Activated CD4-positive, alpha-beta T cell treated with anti-CD3 and anti-CD28 coated beads, Interleukin-2, amount 50 U/mL, for 1 hour (primary cell): Measurements from ENCODE around the gene PLCL2.
"Not testable (repeated sequence)": the region's sequence is repeated elsewhere in the genome, so short reads cannot be mapped to it uniquely, and the experiment has no call there.

ENCODE experiments used
- DNase-seq: peaks from one replicate; pipeline ENCODE4 v3.0.0-alpha.2; 2020

Gene PLCL2

DNA sequence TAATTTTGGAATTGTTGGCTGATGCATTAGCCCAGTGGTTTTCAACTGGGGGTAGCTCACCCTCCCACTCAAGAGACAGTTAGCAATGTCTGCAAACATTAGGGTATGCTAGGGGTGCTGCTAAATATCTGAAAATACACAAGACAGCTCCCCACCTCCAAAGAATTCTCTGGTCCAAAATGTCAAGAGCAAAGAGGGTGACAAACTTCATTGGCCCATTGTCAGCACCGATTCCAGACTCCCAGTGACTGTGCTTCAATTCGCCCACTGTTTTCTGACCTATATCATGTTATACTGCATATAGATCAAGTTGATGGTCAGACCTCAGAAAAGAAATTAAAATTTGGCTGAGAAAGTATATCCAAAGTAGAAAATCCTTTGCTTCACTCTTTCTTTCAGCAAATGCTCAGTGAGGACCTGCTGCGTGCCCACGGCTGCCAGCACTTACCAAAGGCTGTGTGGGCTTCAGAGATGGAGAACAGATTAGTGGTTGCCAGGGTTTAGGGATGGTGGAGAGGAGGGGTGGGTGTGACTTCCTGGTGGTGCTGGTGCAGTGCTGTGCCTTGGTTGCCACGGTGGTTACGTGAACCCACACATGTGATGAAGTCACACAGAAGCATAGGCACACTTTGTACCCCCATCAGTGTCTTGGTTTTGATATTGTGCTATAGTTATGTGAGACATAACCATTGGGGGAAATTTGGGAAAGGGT lies 204.0 kb downstream of the PLCL2 start:
- DNase-seq, result no peak

GRCh38 chr3:17089314-17089700 lies 204.6 kb downstream of the PLCL2 start:
- DNase-seq, result no peak

DNA sequence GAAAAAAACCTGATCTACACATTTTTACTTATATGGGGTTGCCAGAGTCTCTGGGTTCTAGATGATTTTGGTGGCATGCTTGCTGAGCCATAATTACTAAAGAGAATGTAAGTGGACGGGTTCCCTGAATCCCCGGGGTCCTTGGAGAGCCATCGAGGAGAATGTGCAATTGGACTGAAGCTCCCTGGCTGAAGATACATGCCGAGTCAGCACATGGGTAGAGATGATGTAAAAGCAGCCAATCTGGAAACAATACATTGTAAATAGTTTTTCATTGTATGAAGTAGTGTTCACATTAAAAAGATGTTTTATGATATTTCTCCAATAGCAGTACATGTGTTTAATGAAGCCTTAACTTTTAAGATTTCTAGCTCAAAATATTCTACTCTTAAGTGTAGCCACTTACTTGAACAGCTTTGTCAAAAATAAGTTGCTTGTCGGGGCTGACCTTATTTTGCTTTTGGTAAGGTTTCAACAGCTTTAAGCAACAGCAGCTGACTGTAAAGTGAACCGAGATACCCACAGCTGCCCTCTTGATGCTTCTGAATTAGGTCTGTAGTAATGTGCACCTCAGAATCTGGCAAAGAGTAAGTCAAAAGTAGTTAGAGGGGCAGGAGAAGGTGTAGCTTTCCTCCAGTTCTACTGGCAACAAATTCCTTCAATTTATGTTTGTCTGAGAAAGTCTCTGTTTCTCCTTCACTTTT lies 205.7 kb downstream of the PLCL2 start:
- DNase-seq, result no peak

DNA sequence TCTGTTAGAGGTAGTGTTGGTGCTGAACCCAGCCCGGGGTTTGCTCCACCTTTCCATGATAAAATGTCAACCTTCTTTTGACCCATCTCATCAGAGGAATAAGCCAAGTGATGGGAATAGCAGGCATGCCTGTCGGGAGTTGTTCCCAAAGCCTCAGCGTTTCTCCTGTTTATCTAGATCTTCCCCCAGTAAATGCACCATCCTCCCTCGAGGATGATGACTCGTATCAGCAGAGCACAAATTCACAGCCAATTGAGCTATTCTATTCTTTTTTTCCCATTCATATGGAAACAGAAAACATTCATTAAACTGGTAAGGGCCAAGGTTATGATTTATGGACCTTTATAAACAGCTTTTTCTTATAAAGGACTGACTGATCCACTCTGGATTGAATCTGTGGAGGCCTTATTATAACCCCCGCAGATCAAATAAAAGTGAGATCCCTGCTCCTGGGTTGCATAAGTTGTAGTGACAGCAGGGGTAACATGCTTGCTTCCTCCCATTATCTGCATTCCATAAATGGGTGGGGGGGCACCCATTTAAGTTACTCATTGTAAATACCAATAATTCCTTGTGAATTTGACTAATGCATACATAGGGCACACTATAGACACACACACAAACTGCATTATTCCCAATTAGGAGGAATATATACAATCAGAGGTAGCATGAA lies 207.3 kb downstream of the PLCL2 start:
- DNase-seq, result no peak

- DNase-seq, result no peak
Observed at GRCh38 chr3:17092583-17092933, 207.8 kb downstream of the PLCL2 start.

DNA sequence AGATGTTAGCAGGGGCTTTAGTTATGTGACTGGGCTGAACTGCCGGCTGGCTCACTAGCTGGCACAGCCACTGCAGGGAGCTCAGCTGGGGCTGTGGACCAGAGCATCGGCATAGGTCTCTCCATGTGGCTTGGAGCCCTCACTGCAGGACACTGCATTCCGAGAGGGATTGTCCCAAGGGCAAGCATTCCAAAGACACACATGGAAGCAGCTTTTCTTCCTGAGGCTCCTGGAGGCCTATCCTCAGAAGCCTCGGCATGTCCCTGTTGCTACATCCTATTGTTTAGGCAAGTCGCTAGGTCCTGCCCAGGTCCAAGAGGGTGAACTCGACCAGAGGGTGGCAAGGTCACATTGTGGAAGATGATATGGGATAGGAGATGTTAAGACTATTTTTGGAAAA lies 209.8 kb downstream of the PLCL2 start:
- no peak for DNase-seq

- DNase-seq, result no peak
Observed at GRCh38 chr3:17103579-17103978, 218.8 kb downstream of the PLCL2 start.

- not testable (repeated sequence) for DNase-seq
Observed at GRCh38 chr3:17106801-17107200, 222.0 kb downstream of the PLCL2 start.

DNA sequence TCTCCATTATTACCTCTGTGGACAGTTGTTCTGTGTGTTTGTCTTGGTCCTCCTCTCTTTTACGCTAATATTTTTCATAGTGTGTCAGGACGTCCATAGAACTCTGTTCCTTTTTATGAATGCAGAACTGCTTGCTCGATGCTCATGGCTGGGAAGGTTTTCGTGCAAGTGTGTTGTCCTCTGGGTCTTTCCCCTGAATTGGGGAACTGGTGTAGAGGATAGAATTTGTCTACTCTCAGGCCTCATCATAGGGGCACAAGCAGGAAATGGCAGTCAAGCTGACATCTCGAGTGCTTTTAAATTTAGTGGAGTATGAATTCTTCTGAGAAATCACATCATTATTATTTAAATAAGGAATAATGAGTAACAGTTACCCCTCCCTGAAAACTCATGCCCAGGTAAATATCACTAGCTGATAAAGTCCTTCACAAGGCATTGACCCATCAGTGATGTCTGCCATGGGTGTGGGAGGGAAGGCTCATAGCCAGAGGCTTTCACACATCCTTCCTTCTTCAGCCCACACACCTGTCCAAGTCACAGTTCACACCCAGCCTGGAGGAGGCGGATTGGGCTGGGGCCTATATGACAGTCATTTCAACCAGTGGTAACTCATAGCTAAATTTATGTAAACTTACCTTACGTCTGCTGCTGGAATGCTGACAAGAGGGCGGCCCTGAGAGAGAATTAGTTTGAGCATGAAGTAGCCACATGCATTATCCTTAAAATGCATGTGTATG lies 226.1 kb downstream of the PLCL2 start:
- DNase-seq, result no peak

GRCh38 chr3:17111586-17111985 lies 226.8 kb downstream of the PLCL2 start:
- DNase-seq, result no peak

GRCh38 chr3:17115186-17115585 lies 230.4 kb downstream of the PLCL2 start:
- no peak for DNase-seq

- no peak for DNase-seq
Observed at GRCh38 chr3:17116007-17116600, 231.3 kb downstream of the PLCL2 start.

DNA sequence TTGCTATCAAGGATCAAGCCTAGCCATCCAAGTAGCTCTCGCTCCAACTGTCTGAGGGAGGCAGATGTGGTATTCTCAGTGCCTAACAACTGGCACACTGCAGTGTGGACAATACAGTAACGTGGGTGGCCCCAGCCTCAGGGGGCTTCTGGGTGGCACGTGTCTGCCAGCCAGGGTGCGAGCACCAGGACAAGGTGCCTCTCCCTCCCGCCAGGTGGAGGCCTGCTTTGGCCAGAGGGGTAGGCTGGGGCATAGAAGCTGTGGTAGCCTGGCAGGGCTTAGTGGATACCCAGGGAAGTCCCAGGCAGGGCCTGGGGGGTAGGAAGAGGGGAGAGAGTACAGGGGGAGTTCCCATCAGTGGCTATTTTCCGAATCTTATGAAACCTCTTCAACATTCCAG lies 234.0 kb downstream of the PLCL2 start:
- no peak for DNase-seq

DNA sequence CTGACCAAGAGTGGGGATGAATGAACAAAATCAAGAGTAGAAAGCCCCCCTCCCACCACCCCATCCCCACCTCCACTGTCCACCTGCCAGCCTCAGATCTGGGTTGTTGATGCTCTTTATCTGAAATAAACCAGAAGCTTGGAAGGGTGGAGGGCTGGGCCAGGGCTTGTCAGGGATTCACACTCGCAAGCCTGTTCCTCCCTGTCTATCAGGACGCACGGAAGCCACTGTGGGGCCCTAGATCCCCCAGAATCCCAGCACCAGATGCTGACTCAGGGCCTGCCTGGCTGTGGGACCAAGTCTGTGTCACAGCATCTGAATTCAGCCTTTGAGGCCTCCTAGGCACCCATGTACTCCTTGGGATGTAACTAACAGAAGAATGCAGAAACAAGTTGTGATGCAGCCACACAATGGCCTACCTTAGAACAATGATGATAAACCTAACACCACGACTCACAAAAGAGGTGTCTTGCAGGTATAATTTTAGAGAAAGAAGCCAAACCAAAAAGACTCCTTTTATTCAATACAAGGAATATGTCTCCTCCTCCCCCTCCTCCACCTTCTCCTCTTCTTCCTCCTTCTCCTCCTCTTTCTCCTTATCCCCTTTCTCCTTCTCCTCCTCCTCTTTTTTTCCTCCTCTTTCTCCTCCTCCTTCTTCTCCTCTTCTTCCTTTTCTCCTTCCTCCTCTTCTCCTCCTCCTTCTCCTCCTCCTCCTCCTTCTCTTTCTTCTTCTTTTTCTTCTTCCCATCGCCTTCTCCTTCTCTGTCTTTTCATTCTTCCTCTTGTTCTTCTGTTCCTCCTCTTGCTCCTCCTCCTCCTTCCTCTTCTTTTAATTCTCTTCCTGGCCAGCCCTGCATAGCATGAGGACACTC lies 234.7 kb downstream of the PLCL2 start:
- DNase-seq, result no peak

DNA sequence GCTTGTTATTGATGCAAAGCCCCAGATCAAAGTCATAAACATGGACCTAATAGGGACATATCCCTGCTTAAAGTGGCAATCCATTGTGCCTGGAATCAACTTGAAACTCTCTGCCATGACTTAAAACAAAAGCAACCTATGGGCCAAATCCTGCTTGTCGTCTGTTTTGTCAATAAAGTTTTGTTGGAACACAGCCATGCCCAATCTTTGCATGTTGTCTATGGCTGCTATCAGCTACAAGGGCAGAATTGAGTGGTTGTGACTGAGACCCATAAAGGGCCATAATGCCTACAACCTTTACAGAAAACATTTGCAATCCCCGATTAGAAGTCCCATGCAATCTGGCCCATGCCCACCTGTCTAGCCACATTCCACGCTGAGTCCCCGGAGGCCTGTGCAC lies 235.4 kb downstream of the PLCL2 start:
- no peak for DNase-seq

DNA sequence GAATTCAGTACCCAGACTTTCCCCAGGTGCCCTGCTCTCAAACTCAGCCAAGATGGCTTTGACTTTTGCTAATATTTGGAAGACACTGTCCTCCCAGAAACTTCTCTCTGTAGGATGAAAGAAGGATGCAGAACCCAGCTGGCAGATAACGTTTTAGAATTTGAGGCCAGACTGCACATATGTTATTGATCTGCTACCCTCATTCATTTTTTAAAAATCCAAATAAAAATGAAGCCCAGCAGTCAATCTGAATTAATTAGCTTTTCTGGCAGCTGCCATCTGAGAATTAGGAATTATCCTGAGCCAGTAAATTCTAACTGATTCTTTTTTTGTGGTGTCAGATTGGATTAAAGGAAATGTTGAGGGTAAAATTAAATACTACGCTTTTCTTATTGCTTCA lies 236.6 kb downstream of the PLCL2 start:
- no peak for DNase-seq

DNA sequence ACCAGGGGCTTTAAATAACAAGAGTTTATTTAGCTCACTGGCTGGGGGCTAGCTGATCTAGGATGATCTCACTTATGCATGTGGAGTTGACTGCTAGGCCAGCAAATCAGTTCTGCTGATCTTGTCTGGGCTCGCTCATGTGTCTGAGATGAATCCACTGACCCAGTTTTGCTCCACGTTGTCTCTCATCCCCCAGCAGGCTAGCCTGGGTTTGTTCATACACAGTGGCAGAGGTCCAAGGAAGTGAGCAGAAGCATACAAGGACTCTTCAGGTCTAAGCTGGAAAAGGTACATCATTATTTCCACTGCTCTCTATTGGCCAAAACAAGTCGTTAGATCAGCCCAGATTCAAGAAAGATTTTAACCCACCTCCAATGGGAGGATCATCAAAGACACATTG lies 238.0 kb downstream of the PLCL2 start:
- DNase-seq, result no peak

GRCh38 chr3:17125738-17126442 lies 241.1 kb downstream of the PLCL2 start:
- no peak for DNase-seq

DNA sequence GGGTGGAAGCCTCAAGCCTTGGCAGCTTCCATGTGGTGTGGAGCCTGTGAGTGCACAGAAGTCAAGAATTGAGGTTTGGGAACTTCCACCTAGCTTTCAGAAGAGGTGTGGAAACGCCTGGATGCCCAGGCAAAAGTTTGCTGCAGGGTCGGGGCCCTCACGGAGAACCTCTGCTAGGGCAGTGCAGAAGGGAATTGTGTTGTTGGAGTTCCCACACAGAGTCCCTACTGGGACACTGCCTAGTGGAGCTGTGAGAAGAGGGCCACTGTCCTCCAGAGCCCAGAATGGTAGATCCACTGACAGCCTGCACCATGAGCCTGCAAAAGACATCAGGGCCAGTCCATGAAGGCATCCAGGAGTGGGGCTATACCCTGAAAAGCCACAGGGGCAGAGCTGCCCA lies 243.9 kb downstream of the PLCL2 start:
- DNase-seq, result not testable (repeated sequence)

DNA sequence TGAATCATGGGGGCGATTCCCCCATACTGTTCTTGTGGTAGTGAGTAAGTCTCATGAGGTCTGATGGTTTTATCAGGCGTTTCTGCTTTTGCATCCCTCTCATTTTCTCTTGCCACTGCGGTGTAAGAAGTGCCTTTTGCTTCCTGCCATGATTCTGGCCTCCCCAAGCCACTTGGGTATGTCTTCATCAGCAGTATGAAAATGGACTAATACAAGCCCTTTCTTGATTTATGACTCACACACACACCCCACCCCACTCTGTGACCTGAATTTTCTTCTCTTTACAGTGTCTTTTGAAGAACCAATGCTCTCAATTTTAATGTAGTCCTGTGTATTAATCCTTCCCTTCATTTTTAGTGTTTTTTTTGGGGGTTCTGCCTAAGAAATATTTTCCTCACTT lies 244.8 kb downstream of the PLCL2 start:
- DNase-seq, result no peak

GRCh38 chr3:17130956-17131355 lies 246.2 kb downstream of the PLCL2 start:
- no peak for DNase-seq
